Right atrium auricular region (tissue), 2 donors: ENCODE measurements around the gene PCYT1A. TPM values are rescaled to one million over a fixed set of nuclear protein-coding genes. Genes with fewer than 3 reads are reported as not detected.

Experiments
- DNase-seq: peaks from one replicate; pipeline ENCODE4 v3.0.0-alpha.2; 2019; ENCODE audit warnings: low spot score
- H3K27ac ChIP-seq, 2 donors: fragments of 200-600 bp; sonication (generic); 1 replicate in 1 of 2; 2 replicates in 1 of 2; pipeline ENCODE4 v1.5.1; 2016 to 2019
- H3K27me3 ChIP-seq, 2 donors: fragments of 200-600 bp; sonication (generic); one replicate each; pipeline versions ENCODE4 v1.5.1 to v1.6.0; 2017 to 2019
- H3K36me3 ChIP-seq: fragments of 200-600 bp; sonication (generic); one replicate; pipeline ENCODE4 v1.5.1; 2016
- H3K4me1 ChIP-seq, 2 donors: fragments of 200-600 bp; sonication (generic); one replicate each; pipeline versions ENCODE4 v1.5.1 to v1.6.0; 2017 to 2019
- H3K4me3 ChIP-seq, 2 donors: fragments of 200-600 bp; sonication (generic); 1 replicate in 1 of 2; 2 replicates in 1 of 2; pipeline ENCODE4 v1.5.1; 2017 to 2019; ENCODE audit warnings: mild to moderate bottlenecking in 1 of 2, moderate library complexity in 1 of 2
- H3K9me3 ChIP-seq, 2 donors: fragments of 200-600 bp; sonication (generic); one replicate each; pipeline ENCODE4 v1.5.1; 2019
- total RNA-seq, 2 donors: library from RNA; depleted of rRNA; stranded (reverse); fragments of >200 nt; gene quantifications; one replicate each; pipeline ENCODE4 v1.1.0, GENCODE V29; 2016
- TF ChIP-seq, protein P1 (sequence below), 2 donors: fragments of 200-600 bp; sonication (generic); IDR thresholded peaks; one replicate each; pipeline ENCODE4 v1.5.1; 2019; ENCODE audit warnings: antibody characterized with exemption in 2 of 2

Gene PCYT1A
- total RNA-seq, 2 donors from 2014 or later = 89.0 to 135 TPM

DNA sequence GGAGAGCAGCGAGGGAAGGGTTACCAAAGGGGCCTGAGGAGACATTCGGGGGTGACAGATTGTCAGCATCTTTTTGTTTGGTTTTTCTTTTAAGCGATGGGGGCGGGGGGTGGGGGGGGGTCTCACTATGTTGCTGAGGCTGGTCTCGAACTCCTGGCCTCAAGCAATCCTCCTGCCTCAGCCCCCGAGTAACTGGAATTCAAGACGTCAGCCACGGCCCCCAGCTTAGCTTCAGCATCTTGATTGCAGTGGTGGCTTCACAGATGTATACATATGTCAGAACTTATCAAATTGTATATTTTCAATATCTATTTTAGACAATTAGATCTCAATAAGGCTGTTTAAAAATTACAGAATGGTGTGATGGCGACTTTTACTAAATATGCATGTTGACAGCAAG, 107.2 kb downstream of the PCYT1A start:
- TF ChIP-seq, protein P1, sequence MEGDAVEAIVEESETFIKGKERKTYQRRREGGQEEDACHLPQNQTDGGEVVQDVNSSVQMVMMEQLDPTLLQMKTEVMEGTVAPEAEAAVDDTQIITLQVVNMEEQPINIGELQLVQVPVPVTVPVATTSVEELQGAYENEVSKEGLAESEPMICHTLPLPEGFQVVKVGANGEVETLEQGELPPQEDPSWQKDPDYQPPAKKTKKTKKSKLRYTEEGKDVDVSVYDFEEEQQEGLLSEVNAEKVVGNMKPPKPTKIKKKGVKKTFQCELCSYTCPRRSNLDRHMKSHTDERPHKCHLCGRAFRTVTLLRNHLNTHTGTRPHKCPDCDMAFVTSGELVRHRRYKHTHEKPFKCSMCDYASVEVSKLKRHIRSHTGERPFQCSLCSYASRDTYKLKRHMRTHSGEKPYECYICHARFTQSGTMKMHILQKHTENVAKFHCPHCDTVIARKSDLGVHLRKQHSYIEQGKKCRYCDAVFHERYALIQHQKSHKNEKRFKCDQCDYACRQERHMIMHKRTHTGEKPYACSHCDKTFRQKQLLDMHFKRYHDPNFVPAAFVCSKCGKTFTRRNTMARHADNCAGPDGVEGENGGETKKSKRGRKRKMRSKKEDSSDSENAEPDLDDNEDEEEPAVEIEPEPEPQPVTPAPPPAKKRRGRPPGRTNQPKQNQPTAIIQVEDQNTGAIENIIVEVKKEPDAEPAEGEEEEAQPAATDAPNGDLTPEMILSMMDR (IDR thresholded peaks at IDR 0.05) = no peak
- no peaks in the 10 kb centered on the region for H3K9me3 ChIP-seq
- no peak for DNase-seq
- no peaks in the 10 kb centered on the region for H3K36me3 ChIP-seq
- no peaks in the 10 kb centered on the region for H3K4me1 ChIP-seq
- H3K4me3 ChIP-seq = no peak overlapping the region
- H3K27me3 ChIP-seq = no peaks in the 10 kb centered on the region
- H3K27ac ChIP-seq = no peak overlapping the region

Other genes with a start within 250 kb of the PCYT1A start
- 10 to 100 TPM; 47.9 to 98.0 TPM for gene TFRC, start 205.6 kb downstream of the PCYT1A start, total RNA-seq
- gene ZDHHC19, start 76.3 kb downstream of the PCYT1A start, total RNA-seq = not detected
- gene SLC51A, start 71.2 kb downstream of the PCYT1A start, total RNA-seq = under 1 TPM in 1 of 2 donors, not detected in 1; 0.35 TPM
- gene DYNLT2B, start 30.5 kb upstream of the PCYT1A start, total RNA-seq = 1 to 10 TPM; 4.3 to 6.3 TPM
- not detected for gene TM4SF19, start 50.7 kb upstream of the PCYT1A start, total RNA-seq
- 10 to 100 TPM; 10.5 to 13.3 TPM for gene UBXN7, start 144.7 kb upstream of the PCYT1A start, total RNA-seq
- gene RNF168, start 216.0 kb upstream of the PCYT1A start, total RNA-seq = 10 to 100 TPM; 14.9 to 15.5 TPM
- gene SMCO1, start 227.6 kb upstream of the PCYT1A start, total RNA-seq = 10 to 100 TPM in 1 of 2 donors, 1 to 10 TPM in 1; 3.6 to 42.3 TPM